ENCODE results near the gene IFT27. TPM values are rescaled to one million over a fixed set of nuclear protein-coding genes. Genes with fewer than 3 reads are reported as not detected.

IFT27 gene
- total RNA-seq, 1 experiment from 2014 or later, result 23.2 TPM

DNA sequence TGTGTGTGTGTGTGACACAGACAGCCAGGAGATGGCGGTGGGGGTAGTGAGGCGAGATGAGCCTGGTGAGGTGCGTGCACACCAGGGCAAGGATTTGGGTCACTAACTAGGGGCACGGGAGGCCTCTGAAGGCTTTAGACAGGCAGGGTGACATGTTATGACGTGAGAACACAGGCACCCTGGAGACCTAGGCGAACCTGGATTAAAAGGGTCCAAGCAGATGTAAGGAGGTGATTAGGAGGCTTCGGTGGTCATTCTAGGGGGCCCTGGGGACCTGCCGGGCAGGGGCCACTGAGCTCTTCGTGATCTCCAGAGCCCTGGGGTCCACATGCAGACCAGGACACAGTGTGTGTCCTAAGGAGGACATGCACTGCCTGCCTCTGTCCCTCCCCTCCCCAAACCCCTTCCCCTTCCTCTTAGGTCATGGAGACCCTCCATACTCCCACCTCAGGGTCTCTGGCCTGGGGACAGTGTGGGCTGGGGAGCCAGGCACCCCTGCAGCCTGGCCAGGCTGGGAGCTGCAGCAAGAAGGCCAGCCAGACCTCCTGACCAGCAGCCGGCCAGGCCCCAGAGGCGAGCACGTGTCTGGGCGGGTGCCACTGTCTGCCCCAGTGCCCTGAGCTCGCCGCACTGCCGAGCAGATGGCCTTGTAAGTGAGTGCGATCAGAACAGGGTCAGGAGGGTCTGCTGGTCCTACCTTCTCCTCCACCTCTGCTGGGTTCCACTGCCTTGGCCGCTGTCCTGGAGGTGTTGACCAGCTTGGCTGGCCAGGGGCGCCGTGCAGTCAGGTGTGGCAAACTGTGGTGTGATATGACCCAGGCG lies 32.1 kb downstream of the IFT27 start (continued):
- TF ChIP-seq YY1 (IDR thresholded peaks at IDR 0.05; ENCODE audit: extremely low read depth, insufficient replicate concordance, low read depth, low read length) (no peak), JUND (IDR thresholded peaks at IDR 0.05) (no peak), EZH2phosphoT487 (IDR thresholded peaks at IDR 0.05; ENCODE audit: borderline replicate concordance) (no peak), FOSL1 (IDR thresholded peaks at IDR 0.05; ENCODE audit: low read depth) (no peak)
- TF ChIP-seq, protein P1, sequence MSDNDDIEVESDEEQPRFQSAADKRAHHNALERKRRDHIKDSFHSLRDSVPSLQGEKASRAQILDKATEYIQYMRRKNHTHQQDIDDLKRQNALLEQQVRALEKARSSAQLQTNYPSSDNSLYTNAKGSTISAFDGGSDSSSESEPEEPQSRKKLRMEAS (IDR thresholded peaks at IDR 0.05), result no peak

DNA sequence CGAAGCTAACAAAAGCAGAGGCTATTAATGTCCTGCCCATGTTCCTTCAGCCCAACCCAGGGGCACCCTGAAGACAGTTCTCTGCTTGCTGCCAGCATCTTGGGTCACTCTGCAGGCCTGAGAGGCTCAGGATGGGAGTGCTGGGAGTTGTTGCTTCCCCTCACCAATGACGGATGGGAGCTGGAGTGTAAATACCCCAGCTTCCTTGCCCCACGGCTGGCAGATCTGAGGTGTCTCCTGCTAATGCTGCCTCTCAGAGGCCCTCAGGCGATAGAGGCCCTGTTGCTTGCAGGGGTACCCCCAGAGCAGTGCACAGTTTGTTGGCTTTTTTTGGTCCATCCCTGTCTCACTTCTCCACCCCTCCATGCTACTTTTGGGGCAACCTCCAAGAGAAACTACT lies 32.9 kb downstream of the IFT27 start:
- Histone ChIP-seq H2AFZ (ENCODE audit: low read depth, low read length, poor library complexity, severe bottlenecking) (no peak overlapping the region), H3K27me3 (ENCODE audit: insufficient read depth, low read length) (no peaks in the 10 kb centered on the region), H3K36me3 (ENCODE audit: control insufficient read depth in 1 of 2, insufficient read depth in 2 of 2, low read length in 2 of 2) (no peaks in the 10 kb centered on the region), H3K4me2 (ENCODE audit: low read length) (no peak overlapping the region), H3K27ac (ENCODE audit: low read depth, low read length) (no peak overlapping the region), H4K20me1 (ENCODE audit: insufficient read depth) (no peaks in the 10 kb centered on the region), H3K9ac (ENCODE audit: low read length) (no peak overlapping the region), H3K9me3 (ENCODE audit: control insufficient read depth in 1 of 2, insufficient read depth in 1 of 2, low read depth in 1 of 2, low read length in 2 of 2) (peaks cover 0 to 5% of the 10 kb centered on the region in 2 experiments; a peak in 1 of 4 replicates), H3K9me2 (ENCODE audit: insufficient read depth) (no peaks in the 10 kb centered on the region), H3K4me3 (replicated peaks in 1 of 2; ENCODE audit: low read depth in 1 of 2, low read length in 2 of 2) (no peak overlapping the region), H3K79me2 (ENCODE audit: insufficient read depth, low read length) (no peaks in the 10 kb centered on the region), H3K4me1 (ENCODE audit: control insufficient read depth in 1 of 2, insufficient read depth in 2 of 2, low read length in 2 of 2) (no peaks in the 10 kb centered on the region)
- TF ChIP-seq POLR2A (IDR thresholded peaks at IDR 0.05; ENCODE audit: borderline replicate concordance, extremely low read depth, insufficient read depth, insufficient read length), result no peak
- TF ChIP-seq FOSL1 (IDR thresholded peaks at IDR 0.05; ENCODE audit: low read depth), result no peak
- no peak for TF ChIP-seq CBX3 (IDR thresholded peaks at IDR 0.05; ENCODE audit: low read depth)
- no peak for TF ChIP-seq SIN3A (IDR thresholded peaks at IDR 0.05; ENCODE audit: low read depth)
- TF ChIP-seq CEBPB (IDR thresholded peaks at IDR 0.05; ENCODE audit: low read depth), result no peak
- TF ChIP-seq, protein P2, sequence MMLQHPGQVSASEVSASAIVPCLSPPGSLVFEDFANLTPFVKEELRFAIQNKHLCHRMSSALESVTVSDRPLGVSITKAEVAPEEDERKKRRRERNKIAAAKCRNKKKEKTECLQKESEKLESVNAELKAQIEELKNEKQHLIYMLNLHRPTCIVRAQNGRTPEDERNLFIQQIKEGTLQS (IDR thresholded peaks at IDR 0.05), result no peak
- no peak for TF ChIP-seq EGR1 (IDR thresholded peaks at IDR 0.05; ENCODE audit: low read depth)
- TF ChIP-seq, protein P1 (IDR thresholded peaks at IDR 0.05), result no peak
- TF ChIP-seq ZFX (IDR thresholded peaks at IDR 0.05), result no peak
- no peak for TF ChIP-seq POLR2AphosphoS5 (IDR thresholded peaks at IDR 0.05; ENCODE audit: low read depth, low read length)
- no peak for TF ChIP-seq EZH2 (IDR thresholded peaks at IDR 0.05)
- no peak for TF ChIP-seq JUND (IDR thresholded peaks at IDR 0.05)
- TF ChIP-seq, protein P3, sequence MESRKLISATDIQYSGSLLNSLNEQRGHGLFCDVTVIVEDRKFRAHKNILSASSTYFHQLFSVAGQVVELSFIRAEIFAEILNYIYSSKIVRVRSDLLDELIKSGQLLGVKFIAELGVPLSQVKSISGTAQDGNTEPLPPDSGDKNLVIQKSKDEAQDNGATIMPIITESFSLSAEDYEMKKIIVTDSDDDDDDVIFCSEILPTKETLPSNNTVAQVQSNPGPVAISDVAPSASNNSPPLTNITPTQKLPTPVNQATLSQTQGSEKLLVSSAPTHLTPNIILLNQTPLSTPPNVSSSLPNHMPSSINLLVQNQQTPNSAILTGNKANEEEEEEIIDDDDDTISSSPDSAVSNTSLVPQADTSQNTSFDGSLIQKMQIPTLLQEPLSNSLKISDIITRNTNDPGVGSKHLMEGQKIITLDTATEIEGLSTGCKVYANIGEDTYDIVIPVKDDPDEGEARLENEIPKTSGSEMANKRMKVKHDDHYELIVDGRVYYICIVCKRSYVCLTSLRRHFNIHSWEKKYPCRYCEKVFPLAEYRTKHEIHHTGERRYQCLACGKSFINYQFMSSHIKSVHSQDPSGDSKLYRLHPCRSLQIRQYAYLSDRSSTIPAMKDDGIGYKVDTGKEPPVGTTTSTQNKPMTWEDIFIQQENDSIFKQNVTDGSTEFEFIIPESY (IDR thresholded peaks at IDR 0.05; ENCODE audit: extremely low read depth, insufficient replicate concordance, low read length), result no peak
- TF ChIP-seq ELF1 (IDR thresholded peaks at IDR 0.05; ENCODE audit: borderline replicate concordance, low read depth), result no peak
- TF ChIP-seq, protein P4, sequence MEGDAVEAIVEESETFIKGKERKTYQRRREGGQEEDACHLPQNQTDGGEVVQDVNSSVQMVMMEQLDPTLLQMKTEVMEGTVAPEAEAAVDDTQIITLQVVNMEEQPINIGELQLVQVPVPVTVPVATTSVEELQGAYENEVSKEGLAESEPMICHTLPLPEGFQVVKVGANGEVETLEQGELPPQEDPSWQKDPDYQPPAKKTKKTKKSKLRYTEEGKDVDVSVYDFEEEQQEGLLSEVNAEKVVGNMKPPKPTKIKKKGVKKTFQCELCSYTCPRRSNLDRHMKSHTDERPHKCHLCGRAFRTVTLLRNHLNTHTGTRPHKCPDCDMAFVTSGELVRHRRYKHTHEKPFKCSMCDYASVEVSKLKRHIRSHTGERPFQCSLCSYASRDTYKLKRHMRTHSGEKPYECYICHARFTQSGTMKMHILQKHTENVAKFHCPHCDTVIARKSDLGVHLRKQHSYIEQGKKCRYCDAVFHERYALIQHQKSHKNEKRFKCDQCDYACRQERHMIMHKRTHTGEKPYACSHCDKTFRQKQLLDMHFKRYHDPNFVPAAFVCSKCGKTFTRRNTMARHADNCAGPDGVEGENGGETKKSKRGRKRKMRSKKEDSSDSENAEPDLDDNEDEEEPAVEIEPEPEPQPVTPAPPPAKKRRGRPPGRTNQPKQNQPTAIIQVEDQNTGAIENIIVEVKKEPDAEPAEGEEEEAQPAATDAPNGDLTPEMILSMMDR (IDR thresholded peaks at IDR 0.05 in 2 of 3, conservative IDR thresholded peaks at IDR 0.05 in 1 of 3; ENCODE audit: borderline replicate concordance in 1 of 3, insufficient read depth in 1 of 3, low read depth in 2 of 3, low read length in 2 of 3), result no peak
- ChIA-PET RAD21 (ENCODE audit: low non-redundant PET in 1 of 2, low total read pairs in 2 of 2, uncharacterized antibody in 2 of 2, unreplicated experiment in 2 of 2) (no interaction called here), POLR2A (no interaction called here), CTCF (no interaction called here)
- no TSS peak for BruUV-seq (replicated peaks)
- intact Hi-C loops (cut with micrococcal nuclease), result no loop called here
- no peak for ATAC-seq
- no peak for DNase-seq (ENCODE audit: low read depth, low spot score)

Measured in HCT116 (cell line).